ENCODE measurements around the gene BLVRA. TPM values are rescaled to one million over a fixed set of nuclear protein-coding genes. Genes with fewer than 3 reads are reported as not detected.

BLVRA gene
- total RNA-seq, 1 donor from 2014 or later: 22.4 TPM

DNA sequence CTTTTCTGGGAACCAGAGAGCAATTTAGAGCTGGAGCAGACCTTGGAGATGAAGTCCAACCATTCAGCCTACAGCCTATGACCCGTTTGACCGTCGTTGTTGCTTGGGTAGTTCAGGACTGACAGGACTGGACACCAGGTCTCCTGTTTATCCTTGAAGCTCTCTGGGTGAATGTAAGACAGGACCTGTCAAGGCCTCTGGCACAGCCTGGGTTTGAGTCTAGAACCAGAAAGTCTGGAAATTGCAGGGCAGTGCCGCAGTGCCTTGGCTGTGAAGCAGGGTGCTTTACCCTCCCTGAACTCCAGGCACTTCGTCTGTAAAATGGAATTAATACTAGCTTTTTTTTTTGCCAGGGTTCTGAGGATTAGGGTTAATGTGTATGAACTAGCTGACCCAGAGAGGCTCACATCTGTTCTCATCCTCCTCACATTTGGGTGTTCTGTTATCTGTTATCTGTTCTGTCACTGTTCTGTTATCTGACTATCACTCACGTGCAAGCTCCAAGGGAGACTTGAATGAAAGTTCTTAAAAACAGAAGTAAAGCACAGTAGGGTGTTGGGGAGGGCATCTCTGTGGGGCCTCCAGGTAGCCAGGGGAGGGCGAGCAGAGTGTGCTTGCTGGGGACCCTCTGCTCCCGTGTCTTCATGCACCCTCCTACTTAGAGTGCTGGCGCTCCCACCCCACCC is 9.9 kb downstream of the BLVRA start:
- H3K36me3 Mint-ChIP-seq (ENCODE audit: insufficient read depth): peaks cover 2% of the 10 kb centered on the region
- H3K9me3 Mint-ChIP-seq (ENCODE audit: low read depth): no peaks in the 10 kb centered on the region
- DNase-seq (ENCODE audit: low spot score, unreplicated experiment): no peak

GRCh38 chr7:43768887-43769272 is 10.4 kb downstream of the BLVRA start:
- no peak overlapping the region for H3K4me3 Mint-ChIP-seq (ENCODE audit: low read depth)
- H3K4me1 Mint-ChIP-seq (ENCODE audit: low read depth): peaks cover 19% of the 10 kb centered on the region
- no peak for DNase-seq (ENCODE audit: low spot score, unreplicated experiment)
- no peak for TF ChIP-seq CTCF (IDR thresholded peaks at IDR 0.05; ENCODE audit: unreplicated experiment)
- H3K27me3 Mint-ChIP-seq: no peaks in the 10 kb centered on the region
- no peak overlapping the region for H3K27ac Mint-ChIP-seq
- H3K36me3 Mint-ChIP-seq (ENCODE audit: insufficient read depth): peaks cover 4% of the 10 kb centered on the region
- no peaks in the 10 kb centered on the region for H3K9me3 Mint-ChIP-seq (ENCODE audit: low read depth)

More for the DNA sequence above, 9.9 kb downstream of the BLVRA start:
- H3K4me3 Mint-ChIP-seq (ENCODE audit: low read depth): no peak overlapping the region
- TF ChIP-seq CTCF (IDR thresholded peaks at IDR 0.05; ENCODE audit: unreplicated experiment): no peak
- H3K4me1 Mint-ChIP-seq (ENCODE audit: low read depth): peaks cover 21% of the 10 kb centered on the region
- no peak overlapping the region for H3K27ac Mint-ChIP-seq
- H3K27me3 Mint-ChIP-seq: no peaks in the 10 kb centered on the region

- no peak for TF ChIP-seq CTCF (IDR thresholded peaks at IDR 0.05; ENCODE audit: unreplicated experiment)
- H3K9me3 Mint-ChIP-seq (ENCODE audit: low read depth): no peaks in the 10 kb centered on the region
- no peak for DNase-seq (ENCODE audit: low spot score, unreplicated experiment)
- no peak overlapping the region for H3K4me3 Mint-ChIP-seq (ENCODE audit: low read depth)
- H3K4me1 Mint-ChIP-seq (ENCODE audit: low read depth): peaks cover 16% of the 10 kb centered on the region
- H3K27ac Mint-ChIP-seq: no peak overlapping the region
- no peaks in the 10 kb centered on the region for H3K27me3 Mint-ChIP-seq
- peaks cover 4% of the 10 kb centered on the region for H3K36me3 Mint-ChIP-seq (ENCODE audit: insufficient read depth)
Measured at GRCh38 chr7:43769281-43769680, 10.8 kb downstream of the BLVRA start.

GRCh38 chr7:43769791-43770465 is 11.4 kb downstream of the BLVRA start:
- no peak for TF ChIP-seq CTCF (IDR thresholded peaks at IDR 0.05; ENCODE audit: unreplicated experiment)
- peaks cover 10% of the 10 kb centered on the region for H3K4me1 Mint-ChIP-seq (ENCODE audit: low read depth)
- peaks cover 4% of the 10 kb centered on the region for H3K36me3 Mint-ChIP-seq (ENCODE audit: insufficient read depth)
- no peaks in the 10 kb centered on the region for H3K27me3 Mint-ChIP-seq
- no peak overlapping the region for H3K4me3 Mint-ChIP-seq (ENCODE audit: low read depth)
- no peak overlapping the region for H3K27ac Mint-ChIP-seq
- no peak for DNase-seq (ENCODE audit: low spot score, unreplicated experiment)
- no peaks in the 10 kb centered on the region for H3K9me3 Mint-ChIP-seq (ENCODE audit: low read depth)

- no peak overlapping the region for H3K27ac Mint-ChIP-seq
- H3K36me3 Mint-ChIP-seq (ENCODE audit: insufficient read depth): peaks cover 4% of the 10 kb centered on the region
- no peaks in the 10 kb centered on the region for H3K27me3 Mint-ChIP-seq
- peaks cover 9% of the 10 kb centered on the region for H3K4me1 Mint-ChIP-seq (ENCODE audit: low read depth)
- DNase-seq (ENCODE audit: low spot score, unreplicated experiment): no peak
- H3K9me3 Mint-ChIP-seq (ENCODE audit: low read depth): no peaks in the 10 kb centered on the region
- H3K4me3 Mint-ChIP-seq (ENCODE audit: low read depth): no peak overlapping the region
- no peak for TF ChIP-seq CTCF (IDR thresholded peaks at IDR 0.05; ENCODE audit: unreplicated experiment)
Measured at GRCh38 chr7:43771128-43771527, 12.6 kb downstream of the BLVRA start.

All from progenitor cell of endocrine pancreas (in vitro differentiated cells).